ENCODE results near the gene MTHFSD.

DNA sequence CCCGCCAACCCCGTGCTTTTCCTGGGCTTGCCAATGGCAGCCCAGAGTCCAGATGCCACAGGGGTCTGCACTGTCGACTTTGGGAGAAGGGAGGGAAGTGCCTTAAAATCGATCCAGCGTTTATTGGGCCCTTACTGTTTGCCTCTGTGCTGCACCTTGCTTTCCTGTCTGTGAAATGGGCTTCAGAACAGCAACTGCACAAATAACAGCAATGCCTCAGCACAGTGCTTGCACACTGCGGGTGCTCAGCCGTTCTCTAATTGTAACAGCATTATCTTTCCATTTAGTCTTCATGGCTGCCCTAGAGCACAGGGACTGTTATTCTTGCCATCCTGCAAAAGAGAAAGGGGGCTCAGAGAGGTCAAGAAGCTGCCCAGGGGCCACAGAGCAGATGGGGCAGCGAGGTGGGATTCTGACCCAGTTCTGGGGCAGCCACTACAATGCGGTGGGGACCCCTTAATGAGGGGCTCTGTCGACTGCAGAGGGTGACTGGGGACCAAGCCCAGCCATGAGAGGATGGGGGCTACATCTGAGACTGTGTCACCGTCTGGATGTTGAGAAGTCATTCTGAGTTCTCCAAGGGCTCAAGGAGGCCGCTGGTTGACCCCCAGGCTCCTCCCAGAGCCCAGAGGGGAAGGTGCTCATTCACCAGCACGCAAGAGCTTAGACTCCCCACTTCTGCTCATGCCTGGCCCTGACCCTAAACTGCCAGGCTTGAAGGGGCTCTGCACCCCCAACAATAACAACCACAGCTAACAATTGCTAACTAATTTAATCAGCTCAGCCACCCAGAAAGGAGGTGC, 54.1 kb downstream of the MTHFSD start:
- TF ChIP-seq, protein P1, sequence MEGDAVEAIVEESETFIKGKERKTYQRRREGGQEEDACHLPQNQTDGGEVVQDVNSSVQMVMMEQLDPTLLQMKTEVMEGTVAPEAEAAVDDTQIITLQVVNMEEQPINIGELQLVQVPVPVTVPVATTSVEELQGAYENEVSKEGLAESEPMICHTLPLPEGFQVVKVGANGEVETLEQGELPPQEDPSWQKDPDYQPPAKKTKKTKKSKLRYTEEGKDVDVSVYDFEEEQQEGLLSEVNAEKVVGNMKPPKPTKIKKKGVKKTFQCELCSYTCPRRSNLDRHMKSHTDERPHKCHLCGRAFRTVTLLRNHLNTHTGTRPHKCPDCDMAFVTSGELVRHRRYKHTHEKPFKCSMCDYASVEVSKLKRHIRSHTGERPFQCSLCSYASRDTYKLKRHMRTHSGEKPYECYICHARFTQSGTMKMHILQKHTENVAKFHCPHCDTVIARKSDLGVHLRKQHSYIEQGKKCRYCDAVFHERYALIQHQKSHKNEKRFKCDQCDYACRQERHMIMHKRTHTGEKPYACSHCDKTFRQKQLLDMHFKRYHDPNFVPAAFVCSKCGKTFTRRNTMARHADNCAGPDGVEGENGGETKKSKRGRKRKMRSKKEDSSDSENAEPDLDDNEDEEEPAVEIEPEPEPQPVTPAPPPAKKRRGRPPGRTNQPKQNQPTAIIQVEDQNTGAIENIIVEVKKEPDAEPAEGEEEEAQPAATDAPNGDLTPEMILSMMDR (IDR thresholded peaks at IDR 0.05; ENCODE audit: extremely low read depth in 1 of 2, insufficient read depth in 1 of 2, low read depth in 1 of 2, low read length in 2 of 2): no peak
- TF ChIP-seq, protein P2, sequence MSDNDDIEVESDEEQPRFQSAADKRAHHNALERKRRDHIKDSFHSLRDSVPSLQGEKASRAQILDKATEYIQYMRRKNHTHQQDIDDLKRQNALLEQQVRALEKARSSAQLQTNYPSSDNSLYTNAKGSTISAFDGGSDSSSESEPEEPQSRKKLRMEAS (IDR thresholded peaks at IDR 0.05; ENCODE audit: insufficient read depth, insufficient read length): no peak
- TF ChIP-seq POLR2A (IDR thresholded peaks at IDR 0.05; ENCODE audit: low read depth, low read length) (no peak), EZH2 (IDR thresholded peaks at IDR 0.05; ENCODE audit: borderline replicate concordance, low read depth, low read length, severe bottlenecking) (no peak), POLR2AphosphoS5 (IDR thresholded peaks at IDR 0.05; ENCODE audit: insufficient read depth, low read depth, low read length) (no peak), MYC (IDR thresholded peaks at IDR 0.05; ENCODE audit: low read depth, low read length) (no peak), FOS (IDR thresholded peaks at IDR 0.05; ENCODE audit: borderline replicate concordance, insufficient read depth, low read length) (no peak), JUN (IDR thresholded peaks at IDR 0.05; ENCODE audit: borderline replicate concordance, insufficient read depth, insufficient read length, low read depth) (no peak), GATA2 (IDR thresholded peaks at IDR 0.05; ENCODE audit: insufficient read depth, insufficient read length, low read depth, low read length) (no peak)
